AG04449 (cell line): Measurements from ENCODE around the gene MTG2.

Experiments used
- CTCF ChIA-PET: fragments of 350-600 bp; formaldehyde crosslinking; extraction: SDS; loops from one replicate; lab custom pipeline; 2021; ENCODE audit warnings: antibody characterized with exemption; lab: Yijun Ruan, JAX
- POLR2A ChIA-PET: fragments of 400-600, 350-600 bp; formaldehyde crosslinking; extraction: SDS; loops from one replicate; lab custom pipeline; 2020; ENCODE audit warnings: antibody characterized with exemption, inconsistent platforms; lab: Yijun Ruan, JAX
- DNase-seq: peaks from one replicate; pipeline ENCODE4 v3.0.0-alpha.2; 2010; ENCODE audit warnings: low read depth, low spot score
- H3K4me3 ChIP-seq: 2 replicates; pipeline ENCODE4 v1.5.1; 2011; ENCODE audit warnings: low read depth, mild to moderate bottlenecking, control low read depth, low read length
- CTCF ChIP-seq: IDR thresholded peaks from one replicate; pipeline ENCODE4 v1.5.1; 2011; ENCODE audit warnings: mild to moderate bottlenecking, moderate library complexity, low read length, control low read depth, inconsistent platforms; ENCODE audit not compliant: insufficient read depth; ENCODE audit errors: missing control alignments

Gene MTG2

GRCh38 chr20:62252342-62252966 is 69.6 kb downstream of the MTG2 start:
- H3K4me3 ChIP-seq: no peak overlapping the region
- DNase-seq: no peak
- TF ChIP-seq CTCF: no peak
- CTCF ChIA-PET: no interaction called here
- POLR2A ChIA-PET: no interaction called here
